GM23248 (cell line): ENCODE data around the gene IGSF21.

ENCODE experiments used
- EZH2 ChIP-seq: fragments of 200-600 bp; sonication (generic); IDR thresholded peaks from 2 replicates; pipeline ENCODE4 v1.6.1; 2018; ENCODE audit warnings: antibody characterized with exemption, mild to moderate bottlenecking; ENCODE audit not compliant: insufficient read depth, poor library complexity, severe bottlenecking
- EZH2phosphoT487 ChIP-seq: fragments of 200-600 bp; sonication (generic); IDR thresholded peaks from 2 replicates; pipeline ENCODE4 v1.6.1; 2018; ENCODE audit warnings: antibody characterized with exemption, moderate library complexity, mild to moderate bottlenecking, low read depth; ENCODE audit not compliant: insufficient read depth

DNA sequence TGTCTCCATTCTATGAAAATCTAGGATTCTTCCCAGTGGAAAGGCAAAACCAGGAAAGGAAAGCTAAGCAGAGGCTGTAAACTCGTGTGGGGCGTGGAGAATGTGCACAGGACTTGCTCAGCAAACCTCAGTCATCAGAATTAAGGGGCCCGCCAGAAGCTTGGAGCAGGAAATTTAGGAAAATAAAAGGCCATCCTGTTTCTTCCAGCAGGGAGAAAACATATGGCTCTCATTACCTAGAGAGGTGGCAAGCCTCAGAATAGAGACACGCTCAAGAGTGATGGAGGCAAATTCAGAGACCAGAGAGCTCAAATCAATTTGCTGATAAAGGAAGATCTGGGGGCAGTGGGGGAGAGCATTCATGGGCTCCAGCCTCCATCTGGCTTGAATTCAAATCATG is 221.2 kb downstream of the IGSF21 start:
- TF ChIP-seq EZH2phosphoT487: no peak
- no peak for TF ChIP-seq EZH2
